ENCODE data around the gene BCL2L2. TPM values are rescaled to one million over a fixed set of nuclear protein-coding genes. Genes with fewer than 3 reads are reported as not detected.

The BCL2L2 gene
- total and polyA plus RNA-seq, 12 donors: 16.8 to 44.9 (median 36.4) TPM

DNA sequence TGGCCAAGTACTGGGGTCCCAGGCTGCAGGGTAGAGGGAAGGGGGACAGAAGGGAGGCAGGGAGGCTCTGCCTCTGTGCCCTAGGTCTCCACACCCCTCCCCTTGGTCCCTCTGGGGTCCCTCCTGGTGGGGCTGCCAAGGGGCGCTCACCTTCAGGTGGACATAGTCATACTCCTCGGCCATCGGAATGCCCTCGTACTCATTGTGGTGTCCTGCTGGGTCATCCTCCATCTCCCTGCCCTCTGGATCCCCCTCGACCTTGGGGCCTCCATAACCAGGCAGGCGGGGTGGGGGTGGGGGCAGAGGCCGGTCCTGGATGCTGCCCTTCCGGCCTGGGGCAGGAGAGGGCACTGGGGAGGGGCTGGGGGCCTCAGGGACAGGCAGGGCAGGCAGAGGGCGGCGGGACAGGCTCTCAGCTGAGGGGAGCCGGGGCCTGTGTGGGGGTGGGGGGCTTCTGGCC lies 52.6 kb downstream of the BCL2L2 start:
- no peak overlapping the region for H3K27ac ChIP-seq
- no peaks in the 10 kb centered on the region for H3K9me3 ChIP-seq
- WGBS, 2 donors: 81 to 84% methylated on average over 11 of the region's 11 CpGs
- no peak overlapping the region for H3K4me3 ChIP-seq
- H3K36me3 ChIP-seq: peaks cover 0 to 20% (median 0%) of the 10 kb centered on the region in 9 donors
- ATAC-seq: peak in 1 of 8 donors; percentile 6
- TF ChIP-seq, protein P1, sequence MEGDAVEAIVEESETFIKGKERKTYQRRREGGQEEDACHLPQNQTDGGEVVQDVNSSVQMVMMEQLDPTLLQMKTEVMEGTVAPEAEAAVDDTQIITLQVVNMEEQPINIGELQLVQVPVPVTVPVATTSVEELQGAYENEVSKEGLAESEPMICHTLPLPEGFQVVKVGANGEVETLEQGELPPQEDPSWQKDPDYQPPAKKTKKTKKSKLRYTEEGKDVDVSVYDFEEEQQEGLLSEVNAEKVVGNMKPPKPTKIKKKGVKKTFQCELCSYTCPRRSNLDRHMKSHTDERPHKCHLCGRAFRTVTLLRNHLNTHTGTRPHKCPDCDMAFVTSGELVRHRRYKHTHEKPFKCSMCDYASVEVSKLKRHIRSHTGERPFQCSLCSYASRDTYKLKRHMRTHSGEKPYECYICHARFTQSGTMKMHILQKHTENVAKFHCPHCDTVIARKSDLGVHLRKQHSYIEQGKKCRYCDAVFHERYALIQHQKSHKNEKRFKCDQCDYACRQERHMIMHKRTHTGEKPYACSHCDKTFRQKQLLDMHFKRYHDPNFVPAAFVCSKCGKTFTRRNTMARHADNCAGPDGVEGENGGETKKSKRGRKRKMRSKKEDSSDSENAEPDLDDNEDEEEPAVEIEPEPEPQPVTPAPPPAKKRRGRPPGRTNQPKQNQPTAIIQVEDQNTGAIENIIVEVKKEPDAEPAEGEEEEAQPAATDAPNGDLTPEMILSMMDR (IDR thresholded peaks at IDR 0.05): no peak
- no peak for DNase-seq
- intact Hi-C loops (cut with DNase I): no loop called here
- peaks cover 0 to 19% (median 2%) of the 10 kb centered on the region in 7 donors for H3K27me3 ChIP-seq
- peaks cover 0 to 22% (median 6%) of the 10 kb centered on the region in 9 donors for H3K4me1 ChIP-seq

DNA sequence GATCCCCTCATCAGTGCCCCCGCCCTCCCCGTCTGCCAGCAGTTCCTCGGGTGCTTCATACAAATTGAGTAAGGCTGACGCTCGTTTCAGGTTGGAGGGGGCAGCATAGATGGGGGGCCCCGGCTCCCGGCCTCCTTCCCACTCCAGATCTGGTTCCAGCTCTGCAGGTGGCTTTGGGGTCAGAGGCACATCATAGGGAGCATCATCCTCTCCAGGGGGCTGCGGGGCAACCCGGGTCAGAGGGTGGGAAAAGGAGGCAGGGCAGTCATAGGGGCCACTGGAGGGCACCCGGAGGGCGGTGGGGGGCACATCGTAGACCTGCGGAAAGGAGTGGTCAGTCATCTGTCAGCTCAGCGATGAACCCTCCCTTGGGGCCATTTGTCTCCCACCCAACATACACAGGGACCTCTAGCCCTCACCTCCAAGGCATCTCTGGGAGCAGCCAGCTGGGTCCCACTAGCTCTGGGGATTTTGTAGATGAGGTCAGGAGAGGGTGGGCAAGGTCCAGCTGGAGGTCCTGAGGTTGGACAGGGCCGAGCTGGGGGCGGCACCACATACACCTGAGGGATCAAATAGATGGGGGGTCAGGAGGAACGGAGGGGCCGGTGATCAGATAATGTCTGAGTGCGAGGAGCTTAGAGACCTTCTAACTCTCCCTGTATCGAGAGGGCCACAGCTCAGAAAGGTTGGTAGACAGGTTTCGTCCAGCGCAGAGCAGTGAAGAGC lies 53.3 kb downstream of the BCL2L2 start:
- intact Hi-C loops (cut with DNase I): no loop called here
- DNase-seq (no peak), ATAC-seq (peak in 1 of 8 donors; percentile 22)
- H3K36me3 ChIP-seq: peaks cover 0 to 20% (median 0%) of the 10 kb centered on the region in 9 donors
- TF ChIP-seq, protein P1 (IDR thresholded peaks at IDR 0.05): no peak
- no peak overlapping the region for H3K27ac ChIP-seq
- peaks cover 0 to 21% (median 9%) of the 10 kb centered on the region in 7 donors for H3K27me3 ChIP-seq
- H3K9me3 ChIP-seq: no peaks in the 10 kb centered on the region
- peaks cover 0 to 22% (median 6%) of the 10 kb centered on the region in 9 donors for H3K4me1 ChIP-seq
- WGBS, 2 donors: 88 to 92% methylated on average over 21 to 22 of the region's 22 CpGs
- no peak overlapping the region for H3K4me3 ChIP-seq

DNA sequence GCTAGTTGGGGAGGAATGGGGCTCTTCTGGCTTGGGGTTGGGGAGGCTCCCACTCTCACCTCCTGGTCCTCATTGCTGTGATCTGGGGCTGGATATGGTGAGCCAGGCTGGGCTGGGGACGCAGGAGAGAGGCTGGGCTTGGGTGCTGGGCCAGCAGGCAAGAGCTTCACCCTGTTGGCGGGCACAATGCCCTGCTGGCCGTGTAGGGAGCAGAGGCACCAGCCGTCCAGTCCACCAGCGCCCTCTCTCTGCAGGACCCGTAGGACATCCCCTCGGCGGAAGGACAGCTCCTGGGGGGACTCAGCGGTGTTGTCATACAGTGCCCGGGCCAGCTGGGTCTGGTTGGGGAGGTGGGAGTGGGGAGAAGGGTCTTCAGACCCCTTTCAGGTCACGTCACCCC lies 53.9 kb downstream of the BCL2L2 start:
- Histone ChIP-seq H3K36me3 (peaks cover 0 to 20% (median 0%) of the 10 kb centered on the region in 9 donors), H3K27me3 (peaks cover 0 to 25% (median 11%) of the 10 kb centered on the region in 7 donors), H3K4me1 (peaks cover 0 to 22% (median 6%) of the 10 kb centered on the region in 9 donors), H3K4me3 (no peak overlapping the region), H3K9me3 (no peaks in the 10 kb centered on the region), H3K27ac (no peak overlapping the region)
- ATAC-seq (peak in 2 of 8 donors; percentile 15 to 17), DNase-seq (no peak)
- TF ChIP-seq, protein P1 (IDR thresholded peaks at IDR 0.05): peak in 3 of 9 donors; percentile 13 to 32 (median 17)
- intact Hi-C loops (cut with DNase I): no loop called here
- 70% methylated on average over 11 of the region's 11 CpGs for WGBS, 2 donors

DNA sequence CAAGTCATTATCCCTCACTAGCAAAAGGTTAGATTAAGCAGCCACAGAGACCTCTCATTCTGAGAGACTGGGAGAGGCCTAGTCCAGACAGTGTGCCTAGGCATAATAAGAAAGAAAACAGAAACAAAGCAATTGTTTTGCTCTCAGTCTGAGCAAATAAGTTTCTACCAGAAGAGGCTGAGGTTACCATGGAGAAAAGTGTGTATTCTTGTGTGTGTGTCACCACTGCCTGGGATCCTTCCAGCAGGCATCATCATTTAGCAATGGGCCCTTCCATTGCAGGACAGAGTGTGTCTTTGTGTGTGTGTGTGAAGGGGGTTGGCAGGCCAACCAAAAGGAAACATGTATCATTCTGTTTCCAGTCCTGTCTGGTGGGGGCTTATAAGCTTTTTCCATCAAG lies 54.7 kb downstream of the BCL2L2 start:
- no peak for DNase-seq
- Histone ChIP-seq H3K27me3 (peaks cover 0 to 33% (median 18%) of the 10 kb centered on the region in 7 donors), H3K27ac (peak overlapping the region in 1 of 10 donors; percentile 7), H3K4me3 (no peak overlapping the region), H3K36me3 (peaks cover 0 to 20% (median 0%) of the 10 kb centered on the region in 9 donors), H3K9me3 (no peaks in the 10 kb centered on the region), H3K4me1 (peaks cover 0 to 22% (median 6%) of the 10 kb centered on the region in 9 donors)
- intact Hi-C loops (cut with DNase I): no loop called here
- TF ChIP-seq, protein P1 (IDR thresholded peaks at IDR 0.05): no peak
- no peak for ATAC-seq

Other genes starting within 250 kb of the BCL2L2 start
- 1 to 10 TPM in 7 of 10 donors, under 1 TPM in 3; 0.57 to 4.4 (median 1.3) TPM for gene CDH24, start 249.3 kb upstream of the BCL2L2 start, total RNA-seq
- gene CDH24, start 249.3 kb upstream of the BCL2L2 start, polyA plus RNA-seq: 1 to 10 TPM; 1.9 to 9.1 TPM
- 10 to 100 TPM; 60.2 to 79.7 (median 68.0) TPM for gene ACIN1, start 211.7 kb upstream of the BCL2L2 start, total RNA-seq
- 100 to 1,000 TPM in 1 of 2 donors, 10 to 100 TPM in 1; 35.7 to 119 TPM for gene ACIN1, start 211.7 kb upstream of the BCL2L2 start, polyA plus RNA-seq
- 10 to 100 TPM; 22.3 to 35.9 (median 28.4) TPM for gene C14orf119, start 211.3 kb upstream of the BCL2L2 start, total RNA-seq
- gene C14orf119, start 211.3 kb upstream of the BCL2L2 start, polyA plus RNA-seq: 10 to 100 TPM in 1 of 2 donors, 1 to 10 TPM in 1; 9.8 to 43.3 TPM
- not detected for gene CIROP, start 201.8 kb upstream of the BCL2L2 start, total RNA-seq
- not detected for gene CIROP, start 201.8 kb upstream of the BCL2L2 start, polyA plus RNA-seq
- gene CEBPE, start 187.6 kb upstream of the BCL2L2 start, total RNA-seq: under 1 TPM in 1 of 10 donors, not detected in 9; 0.53 TPM
- under 1 TPM in 1 of 2 donors, not detected in 1; 0.07 TPM for gene CEBPE, start 187.6 kb upstream of the BCL2L2 start, polyA plus RNA-seq
- gene SLC7A8, start 123.2 kb upstream of the BCL2L2 start, total RNA-seq: 10 to 100 TPM in 4 of 10 donors, 1 to 10 TPM in 6; 5.9 to 14.8 (median 9.6) TPM
- 10 to 100 TPM in 1 of 2 donors, 1 to 10 TPM in 1; 7.8 to 14.9 TPM for gene SLC7A8, start 123.2 kb upstream of the BCL2L2 start, polyA plus RNA-seq
- not detected for gene RNF212B, start 68.9 kb upstream of the BCL2L2 start, total RNA-seq
- gene RNF212B, start 68.9 kb upstream of the BCL2L2 start, polyA plus RNA-seq: not detected
- gene HOMEZ, start 20.7 kb upstream of the BCL2L2 start, total RNA-seq: 10 to 100 TPM in 4 of 10 donors, 1 to 10 TPM in 6; 5.7 to 13.4 (median 9.5) TPM
- gene HOMEZ, start 20.7 kb upstream of the BCL2L2 start, polyA plus RNA-seq: 1 to 10 TPM; 7.0 to 7.3 TPM
- gene PPP1R3E, start 4.0 kb upstream of the BCL2L2 start, total RNA-seq: 1 to 10 TPM; 4.5 to 9.3 (median 6.6) TPM
- gene PPP1R3E, start 4.0 kb upstream of the BCL2L2 start, polyA plus RNA-seq: 10 to 100 TPM in 1 of 2 donors, 1 to 10 TPM in 1; 2.3 to 20.6 TPM
- gene PABPN1, start 14.6 kb downstream of the BCL2L2 start, total RNA-seq: 10 to 100 TPM; 57.0 to 96.1 (median 67.8) TPM
- gene PABPN1, start 14.6 kb downstream of the BCL2L2 start, polyA plus RNA-seq: 100 to 1,000 TPM in 1 of 2 donors, 10 to 100 TPM in 1; 67.0 to 196 TPM
- gene SLC22A17, start 46.1 kb downstream of the BCL2L2 start, total RNA-seq: 10 to 100 TPM in 4 of 10 donors, 1 to 10 TPM in 6; 4.8 to 18.9 (median 9.6) TPM
- gene SLC22A17, start 46.1 kb downstream of the BCL2L2 start, polyA plus RNA-seq: 10 to 100 TPM in 1 of 2 donors, 1 to 10 TPM in 1; 9.9 to 10.6 TPM
- 1 to 10 TPM; 1.1 to 3.7 (median 2.2) TPM for gene EFS, start 58.3 kb downstream of the BCL2L2 start, total RNA-seq
- 1 to 10 TPM; 3.7 to 6.0 TPM for gene EFS, start 58.3 kb downstream of the BCL2L2 start, polyA plus RNA-seq
- under 1 TPM in 1 of 10 donors, not detected in 9; 0.29 TPM for gene IL25, start 66.0 kb downstream of the BCL2L2 start, total RNA-seq
- not detected for gene IL25, start 66.0 kb downstream of the BCL2L2 start, polyA plus RNA-seq
- gene CMTM5, start 70.2 kb downstream of the BCL2L2 start, total RNA-seq: under 1 TPM in 3 of 10 donors, not detected in 7; 0.32 to 0.53 (median 0.49) TPM
- 1 to 10 TPM; 2.9 to 5.3 TPM for gene CMTM5, start 70.2 kb downstream of the BCL2L2 start, polyA plus RNA-seq
- gene MYH6, start 101.4 kb downstream of the BCL2L2 start, total RNA-seq: 1,000 to 10,000 TPM in 2 of 10 donors, 100 to 1,000 TPM in 6, 10 to 100 TPM in 2; 76.6 to 7,525 (median 125) TPM
- 1,000 to 10,000 TPM; 3,967 to 5,106 TPM for gene MYH6, start 101.4 kb downstream of the BCL2L2 start, polyA plus RNA-seq
- gene MYH7, start 128.8 kb downstream of the BCL2L2 start, total RNA-seq: over 10,000 TPM in 9 of 10 donors, 1,000 to 10,000 TPM in 1; 7,779 to 22,607 (median 19,145) TPM
- 1,000 to 10,000 TPM in 1 of 2 donors, 100 to 1,000 TPM in 1; 641 to 7,351 TPM for gene MYH7, start 128.8 kb downstream of the BCL2L2 start, polyA plus RNA-seq
- 10 to 100 TPM; 14.4 to 20.9 (median 17.2) TPM for gene NGDN, start 162.9 kb downstream of the BCL2L2 start, total RNA-seq
- 10 to 100 TPM; 22.2 to 40.5 TPM for gene NGDN, start 162.9 kb downstream of the BCL2L2 start, polyA plus RNA-seq
- 1 to 10 TPM in 5 of 10 donors, under 1 TPM in 5; 0.57 to 1.9 (median 1.1) TPM for gene ZFHX2, start 244.9 kb downstream of the BCL2L2 start, total RNA-seq
- gene ZFHX2, start 244.9 kb downstream of the BCL2L2 start, polyA plus RNA-seq: 1 to 10 TPM in 1 of 2 donors, under 1 TPM in 1; 0.25 to 1.0 TPM
- 10 to 100 TPM; 15.8 to 27.9 (median 18.0) TPM for gene THTPA, start 249.4 kb downstream of the BCL2L2 start, total RNA-seq
- gene THTPA, start 249.4 kb downstream of the BCL2L2 start, polyA plus RNA-seq: 10 to 100 TPM in 1 of 2 donors, 1 to 10 TPM in 1; 8.7 to 20.8 TPM